Common myeloid progenitor, CD34-positive (primary cell): ENCODE measurements around the gene UBL7. TPM values are rescaled to one million over a fixed set of nuclear protein-coding genes. Genes with fewer than 3 reads are reported as not detected.

Source experiments
- CTCF ChIA-PET: fragments of 350-600 bp; sonication (Branson Sonifier 250); formaldehyde crosslinking; loops from one replicate; lab custom pipeline; 2021; ENCODE audit warnings: antibody characterized with exemption; lab: Charles Lee
- POLR2A ChIA-PET: fragments of 350-600 bp; sonication (Branson Sonifier 250); formaldehyde crosslinking; loops from one replicate; lab custom pipeline; 2021; ENCODE audit warnings: antibody characterized with exemption; lab: Charles Lee
- DNase-seq, 3 donors: peaks; one replicate each; pipeline versions ENCODE4 v3.0.0 to v3.0.0-alpha.2; 2013
- H3K27ac ChIP-seq, 2 experiments: 1 replicate in 1 of 2; 2 replicates in 1 of 2; pipeline ENCODE4 v1.7.0; 2013; ENCODE audit warnings: inconsistent platforms in 2 of 2, low read length in 2 of 2, mild to moderate bottlenecking in 2 of 2, low read depth in 1 of 2, moderate library complexity in 1 of 2; ENCODE audit not compliant: severe bottlenecking in 2 of 2, insufficient read depth in 1 of 2, poor library complexity in 1 of 2
- H3K27me3 ChIP-seq, 5 experiments: replicated peaks in 2 of 5; 1 replicate in 3 of 5; 2 replicates in 2 of 5; pipeline versions ENCODE4 v1.6.1 to v1.7.0; 2013; ENCODE audit warnings: low read length in 4 of 5, mild to moderate bottlenecking in 2 of 5, moderate library complexity in 2 of 5, inconsistent platforms in 1 of 5; ENCODE audit not compliant: insufficient read depth in 5 of 5, control insufficient read depth in 4 of 5
- H3K36me3 ChIP-seq, 4 experiments: 1 replicate in 2 of 4; 2 replicates in 2 of 4; pipeline versions ENCODE4 v1.6.1 to v1.7.0; 2013; ENCODE audit warnings: low read length in 3 of 4, control low read depth in 1 of 4, mild to moderate bottlenecking in 1 of 4; ENCODE audit not compliant: control insufficient read depth in 4 of 4, insufficient read depth in 4 of 4
- H3K4me1 ChIP-seq, 4 experiments: 1 replicate in 3 of 4; 2 replicates in 1 of 4; pipeline versions ENCODE4 v1.6.1 to v1.7.1; 2013; ENCODE audit warnings: low read length in 3 of 4, mild to moderate bottlenecking in 3 of 4, control low read depth in 1 of 4, inconsistent platforms in 1 of 4, moderate library complexity in 1 of 4; ENCODE audit not compliant: control insufficient read depth in 4 of 4, insufficient read depth in 4 of 4; ENCODE audit errors: control extremely low read depth in 1 of 4
- H3K4me3 ChIP-seq, 7 experiments: 1 replicate in 4 of 7; 2 replicates in 3 of 7; pipeline versions ENCODE4 v1.5.1 to v1.7.0; 2013; ENCODE audit warnings: mild to moderate bottlenecking in 7 of 7, low read length in 6 of 7, moderate library complexity in 6 of 7, inconsistent platforms in 2 of 7, low read depth in 2 of 7, control low read depth in 1 of 7; ENCODE audit not compliant: insufficient read depth in 4 of 7, control insufficient read depth in 1 of 7; ENCODE audit errors: extremely low read depth in 1 of 7
- H3K9me3 ChIP-seq, 5 experiments: 1 replicate in 4 of 5; 2 replicates in 1 of 5; pipeline versions ENCODE4 v1.6.1 to v1.7.1; 2013; ENCODE audit warnings: low read length in 4 of 5, mild to moderate bottlenecking in 2 of 5, inconsistent platforms in 1 of 5, low read depth in 1 of 5, moderate library complexity in 1 of 5; ENCODE audit not compliant: control insufficient read depth in 4 of 5, insufficient read depth in 2 of 5; ENCODE audit errors: control extremely low read depth in 1 of 5
- WGBS: methylation state at CpG from one replicate; pipeline ENCODE4 v1.1.5; 2013; ENCODE audit not compliant: insufficient coverage; 5-methylcytosine and 5-hydroxymethylcytosine counted together
- polyA plus RNA-seq: library from polyadenylated mRNA; unstranded; fragments of 120-200 nt; gene quantifications from one replicate; pipeline ENCODE4 v1.2.1, GENCODE V29; 2013

The UBL7 gene
- 61.3 TPM for polyA plus RNA-seq

- Histone ChIP-seq H3K36me3 (peaks cover 5 to 15% (median 5%) of the 10 kb centered on the region in 4 experiments), H3K9me3 (peaks cover 0 to 2% (median 0%) of the 10 kb centered on the region in 5 experiments), H3K4me1 (peaks cover 11 to 29% (median 18%) of the 10 kb centered on the region in 4 experiments), H3K27ac (peak within 1 kb of the TSS; percentile 69 to 93), H3K27me3 (no peaks in the 10 kb centered on the region), H3K4me3 (peak within 1 kb of the TSS; percentile 93 to 100 (median 98))
- ChIA-PET POLR2A (interaction anchor here (0.6 to 1.4 kb wide), 6 partner anchors 58 to 153 kb away, joined by 3 to 5 read pairs (median 4); no protein-coding TSS in a partner anchor), CTCF (interaction anchor here (0.8 to 1.9 kb wide), 11 partner anchors 11 to 158 kb away, joined by 3 to 7 read pairs (median 3); no protein-coding TSS in a partner anchor)
- WGBS = 0% methylated on average over 41 of the region's 54 CpGs
- DNase-seq = peak; percentile 96 to 98 (median 97)
Measured at GRCh38 chr15:74460871-74461846, at the start of gene UBL7. UBL7 (minus strand) TSS chr15:74461160; CDS start chr15:74458867, 2,293 bp downstream.

- CTCF ChIA-PET = interaction anchor here (0.6 kb wide), 1 partner anchor 13 kb away, joined by 3 read pairs; no protein-coding TSS in a partner anchor
- Histone ChIP-seq H3K27me3 (no peaks in the 10 kb centered on the region), H3K4me3 (no peak overlapping the region), H3K4me1 (peaks cover under 1 to 8% (median 3%) of the 10 kb centered on the region in 4 experiments), H3K27ac (no peak overlapping the region), H3K9me3 (no peaks in the 10 kb centered on the region), H3K36me3 (peaks cover 0 to 3% (median under 1%) of the 10 kb centered on the region in 4 experiments)
- no peak for DNase-seq
- 100% methylated on average over 1 of the region's 4 CpGs for WGBS
- POLR2A ChIA-PET = no interaction called here
Measured at GRCh38 chr15:74506515-74506840, 45.5 kb upstream of the UBL7 start.

GRCh38 chr15:74505837-74506514 is 45.0 kb upstream of the UBL7 start:
- Histone ChIP-seq H3K27me3 (no peaks in the 10 kb centered on the region), H3K27ac (no peak overlapping the region), H3K4me1 (peaks cover 0 to 3% (median 0%) of the 10 kb centered on the region in 4 experiments), H3K36me3 (peaks cover 0 to 3% (median under 1%) of the 10 kb centered on the region in 4 experiments), H3K4me3 (no peak overlapping the region), H3K9me3 (no peaks in the 10 kb centered on the region)
- ChIA-PET POLR2A (no interaction called here), CTCF (no interaction called here)
- 98% methylated on average over 5 of the region's 6 CpGs for WGBS
- no peak for DNase-seq

- Histone ChIP-seq H3K9me3 (no peaks in the 10 kb centered on the region), H3K27me3 (no peaks in the 10 kb centered on the region), H3K4me3 (no peak overlapping the region), H3K27ac (no peak overlapping the region), H3K4me1 (no peaks in the 10 kb centered on the region), H3K36me3 (peaks cover 0 to 3% (median under 1%) of the 10 kb centered on the region in 4 experiments)
- CTCF ChIA-PET = interaction anchor here (1.1 kb wide), 1 partner anchor 80 kb away, joined by 3 read pairs; no protein-coding TSS in a partner anchor
- WGBS = 100% methylated on average over 2 of the region's 4 CpGs
- no peak for DNase-seq
- POLR2A ChIA-PET = no interaction called here
Measured at GRCh38 chr15:74504836-74505235, 43.9 kb upstream of the UBL7 start.

- DNase-seq = no peak
- CTCF ChIA-PET = interaction anchor here (1.1 kb wide), 1 partner anchor 80 kb away, joined by 3 read pairs; no protein-coding TSS in a partner anchor
- POLR2A ChIA-PET = no interaction called here
Measured at GRCh38 chr15:74504418-74504817, 43.5 kb upstream of the UBL7 start.

GRCh38 chr15:74502301-74502700 is 41.3 kb upstream of the UBL7 start:
- Histone ChIP-seq H3K27ac (no peak overlapping the region), H3K4me1 (no peaks in the 10 kb centered on the region), H3K36me3 (peaks cover 0 to 4% (median under 1%) of the 10 kb centered on the region in 4 experiments), H3K9me3 (no peaks in the 10 kb centered on the region), H3K4me3 (no peak overlapping the region), H3K27me3 (no peaks in the 10 kb centered on the region)
- WGBS = 100% methylated on average over 3 of the region's 3 CpGs
- no peak for DNase-seq
- ChIA-PET CTCF (interaction anchor here (1.3 kb wide), 1 partner anchor 13 kb away, joined by 3 read pairs; no protein-coding TSS in a partner anchor), POLR2A (no interaction called here)

More at GRCh38 chr15:74504418-74504817, 43.5 kb upstream of the UBL7 start:
- Histone ChIP-seq H3K36me3 (peaks cover 0 to 3% (median under 1%) of the 10 kb centered on the region in 4 experiments), H3K27me3 (no peaks in the 10 kb centered on the region), H3K4me3 (no peak overlapping the region), H3K27ac (no peak overlapping the region), H3K9me3 (no peaks in the 10 kb centered on the region), H3K4me1 (no peaks in the 10 kb centered on the region)
- WGBS = 92% methylated on average over 1 of the region's 3 CpGs
